GM15510 (cell line): Measurements from ENCODE around the gene MARS1.

Experiments
- POLR2A ChIP-seq: IDR thresholded peaks from 3 replicates; pipeline ENCODE4 v1.6.1; 2011; ENCODE audit warnings: borderline replicate concordance; ENCODE audit not compliant: insufficient read length; ENCODE audit errors: extremely low read depth

The MARS1 gene

DNA sequence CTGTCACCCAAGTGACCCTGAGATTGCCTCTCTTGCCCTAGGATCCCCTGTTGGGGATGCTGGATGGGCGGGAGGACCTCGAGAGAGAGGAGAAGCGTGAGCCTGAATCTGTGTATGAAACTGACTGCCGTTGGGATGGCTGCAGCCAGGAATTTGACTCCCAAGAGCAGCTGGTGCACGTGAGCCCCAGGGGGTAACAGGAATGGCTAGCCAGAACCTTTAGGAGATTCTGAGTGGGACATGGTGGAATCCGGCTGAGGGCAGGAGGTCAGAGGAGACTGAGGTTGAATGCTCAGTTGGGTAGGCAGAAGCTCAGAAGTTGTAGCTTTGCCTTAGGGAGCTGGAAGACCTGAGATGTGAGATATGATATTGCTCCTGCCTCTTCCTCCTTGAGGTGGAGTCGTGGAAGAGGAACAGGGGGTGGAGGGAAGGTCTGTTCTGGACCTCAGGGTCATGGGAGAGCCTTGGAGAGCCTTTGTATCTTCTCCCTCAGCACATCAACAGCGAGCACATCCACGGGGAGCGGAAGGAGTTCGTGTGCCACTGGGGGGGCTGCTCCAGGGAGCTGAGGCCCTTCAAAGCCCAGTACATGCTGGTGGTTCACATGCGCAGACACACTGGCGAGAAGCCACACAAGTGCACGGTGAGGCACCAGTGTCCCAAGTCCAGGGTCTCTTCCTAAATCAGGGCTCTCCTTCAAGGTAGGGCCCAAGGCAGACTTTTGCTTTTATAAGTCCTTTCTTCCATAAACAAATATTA lies 21.9 kb upstream of the MARS1 start:
- TF ChIP-seq POLR2A: no peak

GRCh38 chr12:57467212-57467874 lies 20.5 kb upstream of the MARS1 start:
- no peak for TF ChIP-seq POLR2A

- TF ChIP-seq POLR2A: no peak
These were observed 20.0 kb upstream of the MARS1 start for GRCh38 chr12:57467915-57468314.

GRCh38 chr12:57469296-57470164 lies 18.3 kb upstream of the MARS1 start:
- TF ChIP-seq POLR2A: no peak

- no peak for TF ChIP-seq POLR2A
These were observed 17.4 kb upstream of the MARS1 start for GRCh38 chr12:57470286-57470969.

- TF ChIP-seq POLR2A: no peak
These were observed 16.8 kb upstream of the MARS1 start for GRCh38 chr12:57470970-57471656.

DNA sequence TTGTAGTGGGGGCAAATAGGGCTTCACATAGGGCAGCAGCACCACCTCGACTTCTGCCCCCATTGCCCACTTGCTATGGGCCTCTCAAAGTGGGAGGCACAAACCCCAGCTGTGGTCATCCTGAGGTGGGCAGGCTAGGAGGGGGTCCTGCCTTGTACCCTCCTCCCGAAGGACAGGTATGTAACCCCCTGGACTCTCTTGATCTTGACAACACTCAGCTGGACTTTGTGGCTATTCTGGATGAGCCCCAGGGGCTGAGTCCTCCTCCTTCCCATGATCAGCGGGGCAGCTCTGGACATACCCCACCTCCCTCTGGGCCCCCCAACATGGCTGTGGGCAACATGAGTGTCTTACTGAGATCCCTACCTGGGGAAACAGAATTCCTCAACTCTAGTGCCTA lies 16.2 kb upstream of the MARS1 start:
- TF ChIP-seq POLR2A: no peak

DNA sequence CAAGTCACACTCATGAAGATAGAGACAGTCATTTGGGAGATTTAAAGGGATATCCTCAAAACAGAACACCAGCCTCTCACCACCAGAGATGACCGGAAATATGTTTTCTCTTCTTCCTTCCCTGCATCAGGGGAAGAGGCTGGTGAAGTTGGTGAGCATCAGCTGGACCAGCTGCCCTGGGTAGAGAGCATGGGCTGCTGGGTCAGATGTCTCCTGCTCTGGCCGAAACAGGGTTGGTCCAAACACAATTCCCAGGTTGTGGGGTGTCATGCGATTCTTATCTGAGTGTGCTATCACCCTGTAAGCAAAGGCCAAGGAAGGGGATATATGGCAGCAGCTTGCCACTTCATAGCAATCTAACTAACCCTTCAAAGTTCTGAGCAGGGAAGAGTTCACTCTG lies 15.5 kb upstream of the MARS1 start:
- TF ChIP-seq POLR2A: no peak

GRCh38 chr12:57473392-57473791 lies 14.5 kb upstream of the MARS1 start:
- TF ChIP-seq POLR2A: no peak

- TF ChIP-seq POLR2A: no peak
These were observed 14.0 kb upstream of the MARS1 start for GRCh38 chr12:57473886-57474285.

GRCh38 chr12:57474430-57474829 lies 13.4 kb upstream of the MARS1 start:
- no peak for TF ChIP-seq POLR2A

DNA sequence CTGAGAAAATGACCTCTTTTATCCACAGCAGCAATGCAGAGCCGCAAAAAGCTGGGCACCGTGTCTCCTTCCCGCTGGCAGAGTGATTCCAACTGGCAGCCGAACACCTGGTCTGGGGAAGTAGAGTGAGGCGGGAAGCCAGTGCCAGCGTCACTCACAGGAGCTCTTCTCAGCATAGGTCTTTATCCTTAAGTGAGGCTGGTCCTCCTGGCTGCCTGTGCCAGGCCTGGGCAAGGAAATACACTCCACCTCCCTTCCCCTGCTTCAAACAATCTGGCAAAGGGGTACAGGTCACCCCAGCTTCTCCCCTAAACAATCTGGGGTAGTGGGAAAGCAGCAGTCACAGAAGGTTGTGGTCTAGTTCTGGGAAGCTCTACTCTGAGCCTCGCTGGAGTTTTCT lies 13.0 kb upstream of the MARS1 start:
- TF ChIP-seq POLR2A: no peak

DNA sequence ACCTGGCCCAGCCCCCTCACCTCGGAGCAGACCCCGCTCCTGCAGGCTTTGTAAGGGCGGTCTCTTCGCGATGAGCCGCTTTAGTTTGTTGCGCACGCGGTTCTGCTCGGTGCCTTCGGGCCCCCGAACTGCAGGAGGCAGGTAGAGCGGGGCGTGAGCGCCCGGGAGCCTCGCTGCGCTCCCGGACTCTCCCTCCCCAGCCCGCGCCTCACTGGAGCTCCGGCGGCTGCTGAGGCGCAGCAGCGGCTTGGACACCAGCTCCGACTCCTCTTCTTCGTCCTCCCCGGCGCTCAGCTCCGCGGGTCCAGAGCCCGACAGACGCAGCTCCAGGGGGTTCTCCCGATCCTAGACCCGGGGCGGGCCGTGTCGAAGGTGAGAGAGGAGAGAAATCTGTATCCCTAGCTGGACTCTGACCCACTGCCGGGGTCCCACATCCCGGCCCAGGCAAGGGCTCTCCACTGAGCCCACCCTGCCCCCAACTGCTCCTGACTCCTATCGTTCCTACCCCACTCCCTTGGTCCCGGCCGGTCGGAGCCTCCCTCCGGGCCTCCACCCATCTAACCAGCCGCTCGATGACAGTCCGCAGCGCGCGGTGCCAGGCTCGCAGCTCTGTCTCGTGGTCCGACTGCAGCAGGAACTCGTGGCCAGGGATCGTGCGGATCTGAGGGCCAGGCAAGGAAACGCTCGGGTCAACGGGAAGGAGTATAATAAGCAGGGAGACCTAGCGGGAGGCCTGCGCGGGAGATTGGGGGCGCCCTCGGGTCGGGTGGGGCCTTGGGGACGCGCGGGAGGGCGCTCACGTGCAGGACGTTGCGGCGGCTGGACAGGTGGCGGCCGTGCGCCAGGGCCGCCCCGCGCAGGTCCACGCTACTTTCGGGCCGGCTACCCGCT lies 12.4 kb upstream of the MARS1 start:
- TF ChIP-seq POLR2A: no peak

GRCh38 chr12:57476162-57476992 lies 11.5 kb upstream of the MARS1 start:
- TF ChIP-seq POLR2A: peak; percentile 30
